Activated CD8-positive, alpha-beta memory T cell treated with anti-CD3 and anti-CD28 coated beads, Interleukin-2, amount 50 U/mL, for 1 hour (primary cell): Measurements from ENCODE around the gene SMIM43.
"Not testable (repeated sequence)": the region's sequence is repeated elsewhere in the genome, so short reads cannot be mapped to it uniquely, and the experiment has no call there.

Experiments used
- DNase-seq: peaks from one replicate; pipeline ENCODE4 v3.0.0-alpha.2; 2020; ENCODE audit errors: extremely low read depth

SMIM43 gene

GRCh38 chr4:121783210-121783609 is 18.2 kb upstream of the SMIM43 start:
- no peak for DNase-seq

GRCh38 chr4:121778991-121779628 is 14.1 kb upstream of the SMIM43 start:
- no peak for DNase-seq

- DNase-seq, result no peak
These were observed 12.7 kb upstream of the SMIM43 start for GRCh38 chr4:121777625-121778024.

- DNase-seq, result no peak
These were observed 11.8 kb upstream of the SMIM43 start for GRCh38 chr4:121776610-121777401.

- no peak for DNase-seq
These were observed 8.9 kb upstream of the SMIM43 start for GRCh38 chr4:121773883-121774282.

- DNase-seq, result no peak
These were observed 6.9 kb upstream of the SMIM43 start for GRCh38 chr4:121771869-121772268.

- no peak for DNase-seq
These were observed 4.4 kb upstream of the SMIM43 start for GRCh38 chr4:121769341-121769740.

GRCh38 chr4:121767166-121767565 is 2.2 kb upstream of the SMIM43 start:
- DNase-seq, result no peak

GRCh38 chr4:121765971-121766538 is 1.1 kb upstream of the SMIM43 start:
- no peak for DNase-seq

GRCh38 chr4:121765368-121765705 is 373 bp upstream of the SMIM43 start:
- DNase-seq, result no peak

GRCh38 chr4:121764303-121764701 is 662 bp downstream of the SMIM43 start:
- no peak for DNase-seq

GRCh38 chr4:121760205-121760604 is 4.8 kb downstream of the SMIM43 start:
- no peak for DNase-seq

GRCh38 chr4:121758925-121759568 is 5.9 kb downstream of the SMIM43 start:
- no peak for DNase-seq

GRCh38 chr4:121752142-121752541 is 12.8 kb downstream of the SMIM43 start:
- DNase-seq, result not testable (repeated sequence)

- no peak for DNase-seq
These were observed 15.7 kb downstream of the SMIM43 start for GRCh38 chr4:121749225-121749624.

- DNase-seq, result no peak
These were observed 22.2 kb downstream of the SMIM43 start for GRCh38 chr4:121742794-121743193.

- DNase-seq, result no peak
These were observed 23.2 kb downstream of the SMIM43 start for GRCh38 chr4:121741751-121742150.

GRCh38 chr4:121740796-121741409 is 24.1 kb downstream of the SMIM43 start:
- DNase-seq, result no peak

- no peak for DNase-seq
These were observed 25.4 kb downstream of the SMIM43 start for GRCh38 chr4:121739575-121739974.

- no peak for DNase-seq
These were observed 26.0 kb downstream of the SMIM43 start for GRCh38 chr4:121738780-121739535.

- no peak for DNase-seq
These were observed 27.0 kb downstream of the SMIM43 start for GRCh38 chr4:121737846-121738554.
